Liver (tissue), 9 donors: Measurements from ENCODE around the gene OR5K2. TPM values are rescaled to one million over a fixed set of nuclear protein-coding genes. Genes with fewer than 3 reads are reported as not detected.

Source experiments
- DNase-seq: peaks from one replicate; pipeline ENCODE4 v3.0.0-alpha.2; 2017; ENCODE audit warnings: low spot score
- H3K27ac ChIP-seq, 2 donors: one replicate each; pipeline ENCODE4 v1.7.0; 2013; ENCODE audit warnings: inconsistent platforms in 2 of 2, low read length in 2 of 2, control low read depth in 1 of 2, low read depth in 1 of 2, mild to moderate bottlenecking in 1 of 2
- H3K27me3 ChIP-seq, 4 donors: one replicate each; pipeline versions ENCODE4 v1.6.1 to v1.7.0; 2013; ENCODE audit warnings: low read length in 3 of 4, inconsistent platforms in 1 of 4, mild to moderate bottlenecking in 1 of 4, moderate library complexity in 1 of 4; ENCODE audit not compliant: control insufficient read depth in 4 of 4, insufficient read depth in 4 of 4
- H3K36me3 ChIP-seq, 4 donors: one replicate each; pipeline versions ENCODE4 v1.6.1 to v1.7.0; 2013; ENCODE audit warnings: low read length in 3 of 4, mild to moderate bottlenecking in 3 of 4, low read depth in 1 of 4, moderate library complexity in 1 of 4; ENCODE audit not compliant: control insufficient read depth in 4 of 4, insufficient read depth in 3 of 4
- H3K4me1 ChIP-seq, 4 donors: one replicate each; pipeline versions ENCODE4 v1.6.1 to v1.7.0; 2013; ENCODE audit warnings: low read length in 3 of 4, mild to moderate bottlenecking in 3 of 4, moderate library complexity in 1 of 4; ENCODE audit not compliant: control insufficient read depth in 4 of 4, insufficient read depth in 4 of 4
- H3K4me3 ChIP-seq, 3 donors: one replicate each; pipeline versions ENCODE4 v1.6.1 to v1.7.0; 2013; ENCODE audit warnings: low read length in 3 of 3, control low read depth in 1 of 3, low read depth in 1 of 3, mild to moderate bottlenecking in 1 of 3
- H3K9ac ChIP-seq, 2 donors: one replicate each; pipeline ENCODE4 v1.7.0; 2013; ENCODE audit warnings: low read length in 2 of 2, mild to moderate bottlenecking in 2 of 2, moderate library complexity in 2 of 2, control low read depth in 1 of 2, low read depth in 1 of 2
- H3K9me3 ChIP-seq, 4 donors: one replicate each; pipeline versions ENCODE4 v1.6.1 to v1.7.0; 2013; ENCODE audit warnings: low read length in 3 of 4; ENCODE audit not compliant: control insufficient read depth in 4 of 4
- EGR1 ChIP-seq, 2 donors: IDR thresholded peaks; 2 replicates each; pipeline ENCODE4 v1.6.1; 2016 to 2018; ENCODE audit warnings: antibody characterized with exemption in 2 of 2, low read depth in 2 of 2
- FOXA1 ChIP-seq: IDR thresholded peaks from 2 replicates; pipeline ENCODE4 v1.6.1; 2016; ENCODE audit warnings: antibody characterized with exemption
- GABPA ChIP-seq, 2 donors: IDR thresholded peaks in 1 of 2; conservative IDR thresholded peaks in 1 of 2; 2 replicates each; pipeline ENCODE4 v1.6.1; 2016; ENCODE audit warnings: antibody characterized with exemption in 2 of 2, mild to moderate bottlenecking in 1 of 2, moderate library complexity in 1 of 2
- HNF4A ChIP-seq, 2 donors: conservative IDR thresholded peaks; 2 replicates each; pipeline ENCODE4 v1.6.1; 2016; ENCODE audit warnings: antibody characterized with exemption in 2 of 2, mild to moderate bottlenecking in 2 of 2
- HNF4G ChIP-seq: IDR thresholded peaks from 2 replicates; pipeline ENCODE4 v1.6.1; 2016; ENCODE audit warnings: antibody characterized with exemption
- JUND ChIP-seq, 2 donors: IDR thresholded peaks; 2 replicates each; pipeline ENCODE4 v1.6.1; 2016; ENCODE audit warnings: antibody characterized with exemption in 2 of 2
- NR2F2 ChIP-seq: IDR thresholded peaks from 2 replicates; pipeline ENCODE4 v1.6.1; 2016; ENCODE audit warnings: antibody characterized with exemption
- RXRA ChIP-seq, 2 donors: IDR thresholded peaks; 2 replicates each; pipeline ENCODE4 v1.6.1; 2017 to 2018; ENCODE audit warnings: antibody characterized with exemption in 2 of 2, mild to moderate bottlenecking in 1 of 2
- SP1 ChIP-seq: IDR thresholded peaks from 2 replicates; pipeline ENCODE4 v1.6.1; 2018; ENCODE audit warnings: antibody characterized with exemption, mild to moderate bottlenecking
- YY1 ChIP-seq: IDR thresholded peaks from 2 replicates; pipeline ENCODE4 v1.6.1; 2016; ENCODE audit warnings: antibody characterized with exemption, mild to moderate bottlenecking
- WGBS: extraction: QIAGEN DNeasy Blood & Tissue Kit; methylation state at CpG from one replicate; pipeline ENCODE4 v1.1.7; 2013; 5-methylcytosine and 5-hydroxymethylcytosine counted together
- polyA plus RNA-seq, 2 donors: library from polyadenylated mRNA; stranded (reverse) in 1 of 2; unstranded in 1 of 2; fragments of 200-250 nt in 1 of 2; fragments of >200 nt in 1 of 2; fragmentation: Nextera tagmentation in 1 of 2; extraction: Ambion mirVana in 1 of 2; gene quantifications; one replicate each; pipeline versions ENCODE4 v1.2.1 to v1.2.3, GENCODE V29; 2013 to 2015
- total RNA-seq, 2 donors: library from RNA; depleted of rRNA; stranded (reverse); fragments of >200 nt; gene quantifications; one replicate each; pipeline ENCODE4 v1.2.3, GENCODE V29; 2014
- TF ChIP-seq, protein P1 (sequence below): IDR thresholded peaks from 2 replicates; pipeline ENCODE4 v1.6.1; 2016; ENCODE audit warnings: antibody characterized with exemption
- TF ChIP-seq, protein P2 (sequence below): fragments of 150-350 bp; IDR thresholded peaks from 2 replicates; pipeline ENCODE4 v1.5.1; 2017; ENCODE audit warnings: improper control_type of control experiment, low read depth, low read length; ENCODE audit not compliant: missing input control
- TF ChIP-seq, protein P3 (sequence below): IDR thresholded peaks from 2 replicates; pipeline ENCODE4 v1.6.1; 2016; ENCODE audit warnings: antibody characterized with exemption
- donor health status: healthy.
- donor health status: healthy.
- donor health status: healthy.
- donor health status: healthy.
- donor health status: healthy.

Gene OR5K2
- total and polyA plus RNA-seq, 4 donors = not detected

DNA sequence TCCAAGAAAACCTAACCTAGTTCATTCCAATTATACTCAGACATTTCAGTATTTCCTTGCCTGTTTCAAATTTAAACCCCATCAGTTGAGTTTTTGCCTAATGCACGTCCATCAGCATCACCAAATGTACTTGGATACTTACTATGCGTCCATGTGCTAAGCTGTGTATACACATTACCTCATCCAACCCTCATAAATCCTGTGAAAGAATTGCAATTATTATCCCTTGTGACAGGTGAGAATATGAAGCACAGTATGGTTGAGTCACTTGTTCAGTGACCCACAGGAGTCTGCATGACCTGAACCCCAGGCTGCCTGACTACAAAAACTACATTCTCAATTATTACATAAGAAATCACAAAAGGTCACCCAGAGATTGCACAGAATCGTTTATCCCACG is 2.5 kb downstream of the OR5K2 start:
- no peak overlapping the region for H3K9ac ChIP-seq
- TF ChIP-seq GABPA (IDR thresholded peaks at IDR 0.05 in 1 of 2, conservative IDR thresholded peaks at IDR 0.05 in 1 of 2) (no peak), HNF4A (conservative IDR thresholded peaks at IDR 0.05) (no peak), RXRA (IDR thresholded peaks at IDR 0.05) (no peak), NR2F2 (no peak)
- TF ChIP-seq, protein P1, sequence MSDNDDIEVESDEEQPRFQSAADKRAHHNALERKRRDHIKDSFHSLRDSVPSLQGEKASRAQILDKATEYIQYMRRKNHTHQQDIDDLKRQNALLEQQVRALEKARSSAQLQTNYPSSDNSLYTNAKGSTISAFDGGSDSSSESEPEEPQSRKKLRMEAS = no peak
- 81% methylated on average over 4 of the region's 4 CpGs for WGBS
- no peak for DNase-seq
- H3K9me3 ChIP-seq = no peaks in the 10 kb centered on the region
- H3K36me3 ChIP-seq = no peaks in the 10 kb centered on the region
- no peaks in the 10 kb centered on the region for H3K27me3 ChIP-seq
- no peaks in the 10 kb centered on the region for H3K4me1 ChIP-seq
- no peak overlapping the region for H3K4me3 ChIP-seq
- H3K27ac ChIP-seq = no peak overlapping the region

DNA sequence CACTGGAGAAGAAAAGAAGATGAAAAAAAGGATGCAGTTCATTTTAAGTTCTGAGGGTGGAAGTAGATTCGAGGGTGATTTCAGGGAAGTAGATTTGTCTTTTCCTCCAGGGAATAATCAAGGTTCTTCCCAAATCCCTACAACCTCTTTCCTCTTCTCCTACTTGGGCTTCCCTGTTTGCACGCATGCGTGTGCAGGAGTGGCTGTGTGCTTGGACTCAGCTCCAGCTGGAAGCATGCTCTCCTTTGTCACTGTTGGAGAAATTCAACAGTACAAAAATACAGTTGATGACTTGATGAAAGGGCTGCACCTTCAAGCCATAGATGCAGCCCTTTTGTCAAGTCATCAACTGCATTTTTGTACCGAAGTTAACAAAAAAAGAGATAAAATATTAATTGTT is 3.8 kb downstream of the OR5K2 start:
- no peaks in the 10 kb centered on the region for H3K36me3 ChIP-seq
- H3K4me1 ChIP-seq = no peaks in the 10 kb centered on the region
- H3K9ac ChIP-seq = no peak overlapping the region
- no peaks in the 10 kb centered on the region for H3K27me3 ChIP-seq
- H3K4me3 ChIP-seq = no peak overlapping the region
- no peak overlapping the region for H3K27ac ChIP-seq
- no peak for TF ChIP-seq HNF4G
- DNase-seq = no peak
- no peaks in the 10 kb centered on the region for H3K9me3 ChIP-seq
- WGBS = 89% methylated on average over 4 of the region's 4 CpGs

DNA sequence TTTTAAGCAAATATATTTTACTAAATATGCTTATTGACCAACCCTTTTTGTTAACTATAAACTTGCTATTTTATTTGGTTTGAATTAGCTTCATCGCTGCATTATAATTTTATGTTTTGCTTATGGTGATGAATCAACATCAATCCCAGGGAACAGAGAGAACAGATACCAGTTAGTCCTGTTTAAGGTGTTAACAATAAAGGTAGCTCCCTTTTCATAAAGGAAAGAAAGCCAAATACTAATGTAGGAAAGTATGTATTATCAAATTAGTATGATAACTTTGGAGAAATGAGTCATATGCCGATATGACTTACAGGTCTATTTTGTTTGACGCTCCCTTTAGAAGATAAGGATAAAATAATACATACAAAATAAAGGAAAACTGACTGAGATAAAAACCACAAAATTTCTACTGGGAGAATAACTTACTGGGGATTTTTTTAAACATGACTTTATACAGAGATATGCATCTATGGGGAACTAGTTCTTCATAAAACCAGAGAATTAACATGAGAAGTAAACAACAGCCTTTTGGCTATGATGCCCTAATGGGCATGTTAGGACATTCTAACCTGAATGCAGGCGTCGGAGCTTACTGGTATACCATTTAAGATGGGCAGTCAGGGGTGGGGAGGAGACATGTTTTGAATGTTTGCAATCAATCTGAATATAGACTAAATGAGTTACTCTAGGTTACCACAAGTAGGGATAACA is 4.5 kb downstream of the OR5K2 start:
- no peak overlapping the region for H3K27ac ChIP-seq
- WGBS = 92% methylated on average over 5 of the region's 5 CpGs
- no peaks in the 10 kb centered on the region for H3K36me3 ChIP-seq
- DNase-seq = no peak
- H3K9me3 ChIP-seq = peaks cover 0 to 1% (median 0%) of the 10 kb centered on the region in 4 donors
- no peak for TF ChIP-seq RXRA (IDR thresholded peaks at IDR 0.05)
- H3K27me3 ChIP-seq = no peaks in the 10 kb centered on the region
- no peak overlapping the region for H3K4me3 ChIP-seq
- H3K9ac ChIP-seq = no peak overlapping the region
- H3K4me1 ChIP-seq = no peaks in the 10 kb centered on the region

DNA sequence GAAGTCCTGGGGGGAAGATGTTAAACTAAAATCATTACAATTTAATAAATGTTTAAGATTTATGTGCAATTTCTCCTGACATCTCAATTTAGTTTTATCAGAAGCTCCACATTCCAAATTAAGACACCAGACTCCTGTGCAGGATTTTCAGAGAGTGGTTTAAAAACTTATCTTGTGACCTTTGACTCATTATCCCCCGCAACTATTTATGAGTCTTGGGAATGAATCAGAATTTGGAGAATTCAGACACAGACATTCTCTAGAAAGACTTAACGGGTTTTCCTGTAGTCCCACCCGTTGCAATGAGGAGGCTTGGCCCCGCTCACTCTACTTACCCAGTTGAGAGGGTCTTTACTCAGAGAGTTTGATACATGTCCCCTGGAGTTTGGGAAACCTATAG is 7.1 kb downstream of the OR5K2 start:
- Histone ChIP-seq H3K27ac (no peak overlapping the region), H3K4me3 (no peak overlapping the region), H3K36me3 (no peaks in the 10 kb centered on the region), H3K9me3 (peaks cover 0 to 1% (median 0%) of the 10 kb centered on the region in 4 donors), H3K9ac (no peak overlapping the region), H3K4me1 (no peaks in the 10 kb centered on the region), H3K27me3 (no peaks in the 10 kb centered on the region)
- TF ChIP-seq JUND (IDR thresholded peaks at IDR 0.05) = no peak
- TF ChIP-seq YY1 = no peak
- TF ChIP-seq HNF4G = no peak
- TF ChIP-seq GABPA (IDR thresholded peaks at IDR 0.05 in 1 of 2, conservative IDR thresholded peaks at IDR 0.05 in 1 of 2) = no peak
- no peak for TF ChIP-seq FOXA1
- TF ChIP-seq EGR1 (IDR thresholded peaks at IDR 0.05; ENCODE audit: low read depth in 2 of 2) = no peak
- TF ChIP-seq, protein P2, sequence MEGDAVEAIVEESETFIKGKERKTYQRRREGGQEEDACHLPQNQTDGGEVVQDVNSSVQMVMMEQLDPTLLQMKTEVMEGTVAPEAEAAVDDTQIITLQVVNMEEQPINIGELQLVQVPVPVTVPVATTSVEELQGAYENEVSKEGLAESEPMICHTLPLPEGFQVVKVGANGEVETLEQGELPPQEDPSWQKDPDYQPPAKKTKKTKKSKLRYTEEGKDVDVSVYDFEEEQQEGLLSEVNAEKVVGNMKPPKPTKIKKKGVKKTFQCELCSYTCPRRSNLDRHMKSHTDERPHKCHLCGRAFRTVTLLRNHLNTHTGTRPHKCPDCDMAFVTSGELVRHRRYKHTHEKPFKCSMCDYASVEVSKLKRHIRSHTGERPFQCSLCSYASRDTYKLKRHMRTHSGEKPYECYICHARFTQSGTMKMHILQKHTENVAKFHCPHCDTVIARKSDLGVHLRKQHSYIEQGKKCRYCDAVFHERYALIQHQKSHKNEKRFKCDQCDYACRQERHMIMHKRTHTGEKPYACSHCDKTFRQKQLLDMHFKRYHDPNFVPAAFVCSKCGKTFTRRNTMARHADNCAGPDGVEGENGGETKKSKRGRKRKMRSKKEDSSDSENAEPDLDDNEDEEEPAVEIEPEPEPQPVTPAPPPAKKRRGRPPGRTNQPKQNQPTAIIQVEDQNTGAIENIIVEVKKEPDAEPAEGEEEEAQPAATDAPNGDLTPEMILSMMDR = no peak
- no peak for TF ChIP-seq SP1
- TF ChIP-seq NR2F2 = no peak
- no peak for TF ChIP-seq RXRA (IDR thresholded peaks at IDR 0.05)
- TF ChIP-seq, protein P1 = no peak
- TF ChIP-seq, protein P3, sequence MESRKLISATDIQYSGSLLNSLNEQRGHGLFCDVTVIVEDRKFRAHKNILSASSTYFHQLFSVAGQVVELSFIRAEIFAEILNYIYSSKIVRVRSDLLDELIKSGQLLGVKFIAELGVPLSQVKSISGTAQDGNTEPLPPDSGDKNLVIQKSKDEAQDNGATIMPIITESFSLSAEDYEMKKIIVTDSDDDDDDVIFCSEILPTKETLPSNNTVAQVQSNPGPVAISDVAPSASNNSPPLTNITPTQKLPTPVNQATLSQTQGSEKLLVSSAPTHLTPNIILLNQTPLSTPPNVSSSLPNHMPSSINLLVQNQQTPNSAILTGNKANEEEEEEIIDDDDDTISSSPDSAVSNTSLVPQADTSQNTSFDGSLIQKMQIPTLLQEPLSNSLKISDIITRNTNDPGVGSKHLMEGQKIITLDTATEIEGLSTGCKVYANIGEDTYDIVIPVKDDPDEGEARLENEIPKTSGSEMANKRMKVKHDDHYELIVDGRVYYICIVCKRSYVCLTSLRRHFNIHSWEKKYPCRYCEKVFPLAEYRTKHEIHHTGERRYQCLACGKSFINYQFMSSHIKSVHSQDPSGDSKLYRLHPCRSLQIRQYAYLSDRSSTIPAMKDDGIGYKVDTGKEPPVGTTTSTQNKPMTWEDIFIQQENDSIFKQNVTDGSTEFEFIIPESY = no peak
- no peak for DNase-seq
- WGBS = 81% methylated on average over 4 of the region's 4 CpGs
